Non-pigmented ciliary epithelial cell (primary cell): ENCODE data around the gene KANSL1.

ENCODE experiments used
- DNase-seq: peaks from one replicate; pipeline ENCODE4 v3.0.0-alpha.2; 2010; ENCODE audit warnings: low read depth

The KANSL1 gene

DNA sequence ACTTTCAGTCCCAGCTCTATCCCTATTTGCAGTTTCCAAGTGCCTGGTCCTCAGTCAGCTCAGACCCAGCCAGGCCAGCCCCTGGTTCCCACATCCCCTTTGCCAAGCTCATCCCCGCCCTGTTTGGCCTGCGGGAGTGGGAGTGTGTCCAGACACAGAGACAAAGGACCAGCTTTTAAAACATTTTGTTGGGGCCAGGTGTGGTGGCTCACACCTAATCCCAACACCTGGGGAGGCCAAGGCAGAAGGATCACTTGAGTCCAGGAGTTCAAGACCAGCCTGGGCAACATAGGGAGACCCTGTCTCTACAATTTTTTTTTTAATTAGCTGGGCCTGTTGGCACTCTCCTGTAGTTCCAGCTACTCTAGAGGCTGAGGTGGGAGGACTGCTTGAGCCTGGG lies 192.5 kb downstream of the KANSL1 start:
- DNase-seq: no peak

DNA sequence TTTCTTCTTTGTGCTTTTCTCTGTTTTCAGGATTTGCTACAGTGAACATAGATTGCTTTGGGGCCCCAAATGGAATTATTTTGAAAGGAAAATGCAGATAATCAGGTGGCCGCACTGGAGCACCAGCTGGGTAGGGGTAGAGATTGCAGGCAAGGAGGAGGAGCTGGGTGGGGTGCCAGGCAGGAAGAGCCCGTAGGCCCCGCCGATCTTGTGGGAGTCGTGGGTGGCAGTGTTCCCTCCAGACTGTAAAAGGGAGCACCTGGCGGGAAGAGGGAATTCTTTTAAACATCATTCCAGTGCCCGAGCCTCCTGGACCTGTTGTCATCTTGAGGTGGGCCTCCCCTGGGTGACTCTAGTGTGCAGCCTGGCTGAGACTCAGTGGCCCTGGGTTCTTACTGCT lies 192.9 kb downstream of the KANSL1 start:
- no peak for DNase-seq

DNA sequence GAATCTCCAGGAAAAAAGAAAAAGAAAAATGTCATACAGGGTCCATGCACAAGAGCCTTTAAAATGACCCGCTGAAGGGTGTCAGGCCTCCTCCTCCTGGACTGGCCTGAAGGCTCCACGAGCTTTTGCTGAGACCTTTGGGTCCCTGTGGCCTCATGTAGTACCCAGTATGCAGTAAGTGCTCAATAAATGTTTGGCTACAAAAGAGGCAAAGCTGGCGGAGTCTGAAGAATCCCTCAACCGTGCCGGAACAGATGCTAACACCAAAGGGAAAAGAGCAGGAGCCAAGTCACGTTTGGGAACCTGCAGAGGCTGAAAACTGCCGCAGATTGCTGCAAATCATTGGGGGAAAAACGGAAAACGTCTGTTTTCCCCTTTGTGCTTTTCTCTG lies 193.3 kb downstream of the KANSL1 start:
- no peak for DNase-seq

DNA sequence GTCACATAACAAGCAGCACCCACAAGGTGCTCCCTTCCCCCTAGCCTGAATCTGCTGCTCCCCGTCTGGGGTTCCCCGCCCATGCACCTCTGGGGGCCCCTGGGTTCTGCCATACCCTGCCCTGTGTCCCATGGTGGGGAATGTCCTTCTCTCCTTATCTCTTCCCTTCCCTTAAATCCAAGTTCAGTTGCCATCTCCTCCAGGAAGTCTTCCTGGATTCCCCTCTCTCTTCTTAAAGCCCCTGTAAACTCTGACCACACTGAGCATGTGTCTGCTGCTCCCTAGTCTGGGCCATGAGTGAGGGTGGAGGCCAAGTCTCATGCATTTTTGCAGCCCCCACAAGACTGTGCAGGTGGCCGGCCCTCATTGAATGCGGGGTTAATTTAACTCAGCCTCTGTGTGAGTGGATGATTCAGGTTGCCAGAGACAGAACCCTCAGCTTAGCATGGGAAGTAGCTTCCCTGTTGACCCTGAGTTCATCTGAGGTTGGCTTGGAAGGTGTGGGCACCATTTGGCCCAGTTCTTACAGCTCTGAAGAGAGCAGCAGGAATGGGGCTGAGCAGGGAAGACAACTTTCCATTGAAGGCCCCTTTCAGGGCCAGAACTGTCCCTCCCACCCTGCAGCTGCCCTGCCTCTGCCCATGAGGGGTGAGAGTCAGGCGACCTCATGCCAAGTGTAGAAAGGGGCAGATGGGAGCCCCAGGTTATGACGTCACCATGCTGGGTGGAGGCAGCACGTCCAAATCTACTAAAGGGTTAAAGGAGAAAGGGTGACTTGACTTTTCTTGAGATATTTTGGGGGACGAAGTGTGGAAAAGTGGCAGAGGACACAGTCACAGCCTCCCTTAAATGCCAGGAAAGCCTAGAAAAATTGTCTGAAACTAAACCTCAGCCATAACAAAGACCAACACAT lies 194.0 kb downstream of the KANSL1 start, which contains the start of gene STH:
STH (plus strand) TSS at position 264 of the 913 bp plus-strand sequence; CDS start at position 294, 30 bp downstream.
- no peak for DNase-seq

DNA sequence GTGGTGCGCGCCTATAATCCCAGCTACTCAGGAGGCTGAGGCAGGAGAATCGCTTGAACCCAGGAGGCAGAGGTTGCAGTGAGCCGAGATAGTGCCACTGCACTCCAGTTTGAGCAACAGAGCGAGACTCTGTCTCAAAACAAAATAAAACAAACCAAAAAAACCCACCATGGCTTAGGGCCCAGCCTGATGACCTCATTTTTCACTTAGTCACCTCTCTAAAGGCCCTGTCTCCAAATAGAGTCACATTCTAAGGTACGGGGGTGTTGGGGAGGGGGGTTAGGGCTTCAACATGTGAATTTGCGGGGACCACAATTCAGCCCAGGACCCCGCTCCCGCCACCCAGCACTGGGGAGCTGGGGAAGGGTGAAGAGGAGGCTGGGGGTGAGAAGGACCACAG lies 195.6 kb downstream of the KANSL1 start:
- DNase-seq: no peak

DNA sequence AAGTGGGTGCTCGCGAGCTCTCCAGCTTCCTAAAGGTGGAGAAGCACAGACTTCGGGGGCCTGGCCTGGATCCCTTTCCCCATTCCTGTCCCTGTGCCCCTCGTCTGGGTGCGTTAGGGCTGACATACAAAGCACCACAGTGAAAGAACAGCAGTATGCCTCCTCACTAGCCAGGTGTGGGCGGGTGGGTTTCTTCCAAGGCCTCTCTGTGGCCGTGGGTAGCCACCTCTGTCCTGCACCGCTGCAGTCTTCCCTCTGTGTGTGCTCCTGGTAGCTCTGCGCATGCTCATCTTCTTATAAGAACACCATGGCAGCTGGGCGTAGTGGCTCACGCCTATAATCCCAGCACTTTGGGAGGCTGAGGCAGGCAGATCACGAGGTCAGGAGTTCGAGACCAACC lies 196.1 kb downstream of the KANSL1 start:
- no peak for DNase-seq

DNA sequence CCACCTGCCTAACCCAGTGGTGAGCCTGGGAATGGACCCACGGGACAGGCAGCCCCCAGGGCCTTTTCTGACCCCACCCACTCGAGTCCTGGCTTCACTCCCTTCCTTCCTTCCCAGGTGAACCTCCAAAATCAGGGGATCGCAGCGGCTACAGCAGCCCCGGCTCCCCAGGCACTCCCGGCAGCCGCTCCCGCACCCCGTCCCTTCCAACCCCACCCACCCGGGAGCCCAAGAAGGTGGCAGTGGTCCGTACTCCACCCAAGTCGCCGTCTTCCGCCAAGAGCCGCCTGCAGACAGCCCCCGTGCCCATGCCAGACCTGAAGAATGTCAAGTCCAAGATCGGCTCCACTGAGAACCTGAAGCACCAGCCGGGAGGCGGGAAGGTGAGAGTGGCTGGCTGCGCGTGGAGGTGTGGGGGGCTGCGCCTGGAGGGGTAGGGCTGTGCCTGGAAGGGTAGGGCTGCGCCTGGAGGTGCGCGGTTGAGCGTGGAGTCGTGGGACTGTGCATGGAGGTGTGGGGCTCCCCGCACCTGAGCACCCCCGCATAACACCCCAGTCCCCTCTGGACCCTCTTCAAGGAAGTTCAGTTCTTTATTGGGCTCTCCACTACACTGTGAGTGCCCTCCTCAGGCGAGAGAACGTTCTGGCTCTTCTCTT lies 196.8 kb downstream of the KANSL1 start:
- no peak for DNase-seq

DNA sequence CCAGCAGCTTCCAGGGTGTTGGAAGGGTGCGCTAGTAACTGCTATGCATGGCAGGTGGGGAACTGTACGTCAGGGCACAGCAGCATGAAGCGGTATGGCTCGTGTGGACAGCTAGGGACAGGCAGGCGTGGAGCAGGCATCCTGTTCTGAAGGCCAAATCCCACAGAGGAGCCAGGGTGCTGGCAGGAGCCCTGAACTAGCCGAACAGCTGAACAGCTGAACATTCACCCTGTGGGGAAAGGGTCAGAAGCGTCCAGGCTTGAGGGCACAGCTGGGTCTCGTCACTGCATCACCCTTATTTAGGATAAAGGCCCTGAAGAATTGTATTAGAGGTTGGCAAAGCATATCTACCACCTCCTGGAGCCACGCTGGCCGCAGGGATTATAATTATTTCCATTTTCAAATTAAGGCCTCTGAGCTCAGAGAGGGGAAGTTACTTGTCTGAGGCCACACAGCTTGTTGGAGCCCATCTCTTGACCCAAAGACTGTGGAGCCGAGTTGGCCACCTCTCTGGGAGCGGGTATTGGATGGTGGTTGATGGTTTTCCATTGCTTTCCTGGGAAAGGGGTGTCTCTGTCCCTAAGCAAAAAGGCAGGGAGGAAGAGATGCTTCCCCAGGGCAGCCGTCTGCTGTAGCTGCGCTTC lies 197.5 kb downstream of the KANSL1 start:
- DNase-seq: no peak

DNA sequence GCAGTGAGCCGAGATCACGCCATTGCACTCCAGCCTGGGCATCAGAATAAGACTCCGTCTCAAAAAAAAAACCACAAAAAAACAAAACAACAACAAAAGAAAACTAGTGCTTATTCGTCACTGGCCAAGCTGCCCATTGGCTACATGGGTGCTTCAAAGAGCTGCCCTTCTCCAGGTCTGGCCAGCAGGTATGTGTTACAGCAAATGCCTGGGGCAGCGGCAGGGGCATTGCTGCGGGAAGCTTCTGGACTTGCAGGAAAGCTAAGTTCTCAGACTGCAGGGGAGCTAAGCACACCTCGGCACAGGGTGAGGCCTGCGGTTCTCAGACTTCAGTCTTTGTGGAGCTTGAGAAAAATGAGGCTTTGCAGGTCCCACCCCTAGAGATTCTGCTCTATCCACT lies 198.2 kb downstream of the KANSL1 start:
- no peak for DNase-seq

DNA sequence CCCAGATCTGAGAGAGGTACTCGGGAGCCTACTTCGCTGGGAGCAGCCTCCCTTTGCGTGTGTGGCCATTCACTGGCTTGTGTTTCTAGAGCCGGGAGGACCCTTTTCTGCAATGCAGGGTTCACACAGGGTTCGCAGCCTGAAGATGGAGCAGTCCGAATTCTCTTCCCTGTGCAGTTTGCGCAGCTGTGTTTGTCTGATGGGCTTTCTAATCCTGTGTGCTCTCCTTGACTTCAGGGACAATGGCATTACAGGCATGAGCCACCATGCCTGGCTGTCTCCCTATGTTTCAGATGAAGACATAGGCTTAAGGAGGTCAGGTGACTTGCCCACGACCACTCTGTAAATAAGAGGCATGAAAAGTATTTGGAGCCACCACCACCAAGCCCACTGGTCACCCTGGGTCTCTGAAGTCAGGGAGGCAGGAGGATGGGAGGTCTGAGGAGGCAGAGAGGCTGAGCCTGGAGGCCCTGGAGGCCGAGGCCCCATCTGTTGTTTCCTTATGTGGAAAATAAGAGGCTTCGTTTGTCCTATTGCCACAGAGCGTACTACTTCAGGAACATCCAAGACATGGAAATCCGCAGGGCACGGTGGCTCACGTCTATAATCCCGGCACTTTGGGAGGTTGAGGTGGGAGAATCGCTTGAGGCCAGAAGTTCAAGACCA lies 199.1 kb downstream of the KANSL1 start:
- DNase-seq: no peak

DNA sequence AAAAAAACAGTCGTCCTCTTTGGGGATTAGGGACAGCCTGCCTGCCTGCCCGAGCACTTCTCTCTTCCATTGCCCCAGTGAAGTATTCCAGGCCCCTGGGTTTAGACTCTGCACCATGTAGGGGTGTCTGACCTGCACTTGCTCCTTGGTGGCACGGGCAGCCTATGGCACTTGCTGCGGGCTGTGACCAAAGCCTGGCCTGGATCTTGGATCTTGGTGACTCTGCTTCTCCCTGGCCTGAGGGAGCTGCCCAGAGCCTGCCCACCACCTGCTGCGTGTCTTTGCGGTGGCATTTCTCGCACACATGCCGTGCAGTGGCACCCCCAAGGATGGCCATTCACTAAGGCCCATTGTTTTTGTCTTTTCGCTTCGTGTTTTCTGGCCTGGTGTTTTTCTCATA lies 200.3 kb downstream of the KANSL1 start:
- DNase-seq: no peak

DNA sequence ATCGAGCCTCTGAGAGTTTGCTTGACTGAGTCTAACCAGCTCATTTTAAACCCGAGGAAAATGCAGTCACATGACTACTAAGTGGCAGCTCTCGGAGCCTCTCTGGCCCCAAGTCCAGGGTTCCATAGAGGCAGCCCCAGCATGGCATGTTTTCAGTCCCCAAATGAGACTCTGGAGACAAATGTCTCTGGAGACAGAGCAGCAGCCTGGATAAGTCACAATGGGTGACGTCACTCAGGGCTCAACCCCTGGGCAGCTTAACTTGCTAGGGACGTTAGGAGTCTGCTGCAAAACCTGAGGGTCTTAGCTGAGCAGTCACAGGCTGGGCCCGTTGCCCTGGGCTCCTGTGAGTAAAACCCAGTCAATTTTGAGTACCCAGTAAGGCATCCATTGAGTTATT lies 201.1 kb downstream of the KANSL1 start:
- DNase-seq: no peak

DNA sequence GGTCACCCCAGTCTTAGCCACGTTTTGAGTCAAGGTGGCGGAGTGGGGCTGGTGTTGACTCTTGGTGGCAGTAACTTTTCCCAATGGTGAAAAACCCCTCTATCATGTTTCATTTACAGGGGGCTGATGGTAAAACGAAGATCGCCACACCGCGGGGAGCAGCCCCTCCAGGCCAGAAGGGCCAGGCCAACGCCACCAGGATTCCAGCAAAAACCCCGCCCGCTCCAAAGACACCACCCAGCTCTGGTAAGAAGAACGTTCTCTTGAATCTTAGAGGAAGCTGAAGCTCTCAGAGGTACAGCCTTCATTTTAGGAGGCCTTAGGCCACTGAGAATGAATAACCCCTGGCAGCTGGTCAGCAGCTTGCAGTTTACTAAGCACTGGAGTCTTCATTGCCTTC lies 201.9 kb downstream of the KANSL1 start:
- DNase-seq: no peak

DNA sequence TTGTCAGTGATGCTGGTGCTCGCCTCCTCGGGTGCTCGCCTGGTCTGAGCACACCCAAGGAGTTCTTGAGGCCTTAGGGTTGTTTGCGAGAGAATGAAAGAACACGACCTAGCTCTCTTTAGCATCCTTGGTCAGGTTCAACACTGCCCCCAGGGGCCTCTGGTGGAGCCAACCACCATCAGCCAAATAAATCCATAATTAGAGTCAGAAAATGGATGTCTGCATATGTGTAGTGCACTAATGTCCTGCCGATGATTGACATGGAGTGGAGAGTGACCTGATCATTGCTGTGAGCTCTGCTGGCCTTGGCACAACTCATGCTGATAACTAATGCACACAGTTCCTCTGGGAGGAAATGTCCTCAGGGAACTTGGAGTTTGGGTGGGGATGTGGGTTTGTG lies 202.3 kb downstream of the KANSL1 start:
- no peak for DNase-seq

DNA sequence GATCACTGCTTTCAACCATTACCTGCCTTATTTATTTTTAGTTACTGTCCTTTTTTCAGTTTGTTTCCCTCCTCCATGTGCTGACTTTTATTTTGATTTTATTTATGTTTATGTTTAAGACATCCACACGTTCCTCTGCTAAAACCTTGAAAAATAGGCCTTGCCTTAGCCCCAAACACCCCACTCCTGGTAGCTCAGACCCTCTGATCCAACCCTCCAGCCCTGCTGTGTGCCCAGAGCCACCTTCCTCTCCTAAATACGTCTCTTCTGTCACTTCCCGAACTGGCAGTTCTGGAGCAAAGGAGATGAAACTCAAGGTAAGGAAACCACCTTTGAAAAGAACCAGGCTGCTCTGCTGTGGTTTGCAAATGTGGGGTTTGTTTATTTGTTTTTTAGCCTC lies 203.5 kb downstream of the KANSL1 start:
- DNase-seq: no peak

DNA sequence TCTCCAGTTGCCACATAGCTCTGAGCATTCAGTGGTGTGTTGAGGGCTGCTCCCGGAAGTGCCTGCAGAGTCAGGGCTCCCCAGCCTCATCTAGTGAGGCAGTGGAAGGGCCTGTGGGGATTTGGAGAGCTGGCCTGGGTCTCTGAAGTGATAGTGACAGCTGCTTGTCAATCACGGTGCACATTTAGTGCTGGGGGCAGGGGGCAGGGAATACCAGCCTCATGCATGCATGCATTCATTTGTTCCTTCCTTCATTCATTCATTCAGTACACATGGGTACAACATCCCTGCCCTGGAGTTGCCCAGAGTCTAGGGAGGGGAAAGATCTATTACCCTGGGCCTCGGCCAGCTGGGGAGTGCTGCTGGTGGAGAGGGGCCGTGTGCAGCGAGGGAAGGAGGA lies 205.5 kb downstream of the KANSL1 start:
- DNase-seq: no peak

DNA sequence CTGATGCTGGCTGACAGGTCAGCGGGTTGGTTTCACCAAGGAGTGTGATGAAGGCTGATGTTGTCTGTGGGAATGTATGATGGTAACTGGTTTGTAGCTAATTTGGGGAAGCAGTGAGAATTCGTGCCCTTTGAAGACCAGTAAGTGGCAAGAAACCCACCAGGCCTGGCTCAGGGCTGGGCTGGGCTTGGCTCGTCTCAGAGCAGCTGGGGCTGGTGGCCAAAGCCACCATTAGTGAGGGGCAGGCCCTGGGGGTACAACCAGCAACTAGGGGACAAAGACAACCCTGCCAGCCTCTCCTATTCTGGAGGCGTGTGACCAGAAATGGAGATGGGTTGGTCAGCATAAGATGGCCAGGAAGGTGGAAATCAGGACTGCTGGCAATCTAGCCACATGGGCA lies 207.2 kb downstream of the KANSL1 start:
- no peak for DNase-seq

DNA sequence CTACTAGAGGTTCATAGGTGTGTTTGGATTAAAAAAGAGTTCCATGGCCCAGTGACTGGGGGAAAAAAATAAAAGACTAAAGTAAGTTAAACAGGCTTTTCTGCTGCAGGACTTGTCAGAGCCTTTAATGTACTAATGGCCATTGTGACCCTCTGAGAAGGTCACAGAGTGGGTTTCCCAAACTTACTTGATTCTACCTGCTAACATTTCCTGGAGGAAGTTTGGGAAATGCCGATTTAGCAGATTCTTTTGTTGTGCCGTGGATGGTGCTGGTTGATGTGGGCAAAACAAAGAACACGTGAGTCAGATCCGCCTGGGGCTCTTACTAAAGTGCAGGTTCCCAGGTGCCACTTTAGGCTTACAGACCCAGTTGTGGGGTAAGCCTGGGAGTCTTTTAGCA lies 207.8 kb downstream of the KANSL1 start:
- no peak for DNase-seq

DNA sequence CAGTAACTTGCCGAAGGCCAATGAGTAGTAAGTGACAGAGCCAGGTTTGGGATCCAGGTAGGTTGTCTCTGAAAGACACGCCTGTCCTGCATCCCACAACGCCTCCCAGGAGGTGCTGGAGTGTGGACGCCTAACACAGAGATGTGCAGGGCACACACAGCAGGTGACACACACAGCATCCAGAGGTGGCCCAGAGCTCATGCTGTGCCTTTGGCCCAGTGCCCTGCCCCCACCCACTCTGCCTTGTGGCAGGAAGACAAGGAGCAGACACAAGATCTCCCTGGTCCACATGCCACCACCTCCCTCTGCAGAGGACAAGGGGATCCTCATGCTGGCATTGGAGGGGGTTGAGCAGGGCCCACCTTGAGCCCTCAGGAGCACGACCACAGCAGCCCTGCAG lies 208.9 kb downstream of the KANSL1 start:
- DNase-seq: no peak

DNA sequence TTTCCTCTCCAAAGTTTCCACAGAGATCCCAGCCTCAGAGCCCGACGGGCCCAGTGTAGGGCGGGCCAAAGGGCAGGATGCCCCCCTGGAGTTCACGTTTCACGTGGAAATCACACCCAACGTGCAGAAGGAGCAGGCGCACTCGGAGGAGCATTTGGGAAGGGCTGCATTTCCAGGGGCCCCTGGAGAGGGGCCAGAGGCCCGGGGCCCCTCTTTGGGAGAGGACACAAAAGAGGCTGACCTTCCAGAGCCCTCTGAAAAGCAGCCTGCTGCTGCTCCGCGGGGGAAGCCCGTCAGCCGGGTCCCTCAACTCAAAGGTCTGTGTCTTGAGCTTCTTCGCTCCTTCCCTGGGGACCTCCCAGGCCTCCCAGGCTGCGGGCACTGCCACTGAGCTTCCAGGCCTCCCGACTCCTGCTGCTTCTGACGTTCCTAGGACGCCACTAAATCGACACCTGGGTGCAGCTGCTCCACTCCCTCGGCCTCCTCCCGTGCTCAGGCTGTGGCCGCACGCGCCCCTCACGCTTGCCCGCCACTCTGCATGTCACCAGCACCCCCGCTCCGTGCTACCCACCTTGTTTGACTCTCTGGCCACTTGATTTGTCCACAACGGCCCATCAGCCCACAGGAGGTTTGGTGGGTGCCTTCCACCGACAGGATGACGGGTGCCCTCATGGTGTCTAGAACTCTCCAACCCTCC lies 209.5 kb downstream of the KANSL1 start:
- DNase-seq: no peak

DNA sequence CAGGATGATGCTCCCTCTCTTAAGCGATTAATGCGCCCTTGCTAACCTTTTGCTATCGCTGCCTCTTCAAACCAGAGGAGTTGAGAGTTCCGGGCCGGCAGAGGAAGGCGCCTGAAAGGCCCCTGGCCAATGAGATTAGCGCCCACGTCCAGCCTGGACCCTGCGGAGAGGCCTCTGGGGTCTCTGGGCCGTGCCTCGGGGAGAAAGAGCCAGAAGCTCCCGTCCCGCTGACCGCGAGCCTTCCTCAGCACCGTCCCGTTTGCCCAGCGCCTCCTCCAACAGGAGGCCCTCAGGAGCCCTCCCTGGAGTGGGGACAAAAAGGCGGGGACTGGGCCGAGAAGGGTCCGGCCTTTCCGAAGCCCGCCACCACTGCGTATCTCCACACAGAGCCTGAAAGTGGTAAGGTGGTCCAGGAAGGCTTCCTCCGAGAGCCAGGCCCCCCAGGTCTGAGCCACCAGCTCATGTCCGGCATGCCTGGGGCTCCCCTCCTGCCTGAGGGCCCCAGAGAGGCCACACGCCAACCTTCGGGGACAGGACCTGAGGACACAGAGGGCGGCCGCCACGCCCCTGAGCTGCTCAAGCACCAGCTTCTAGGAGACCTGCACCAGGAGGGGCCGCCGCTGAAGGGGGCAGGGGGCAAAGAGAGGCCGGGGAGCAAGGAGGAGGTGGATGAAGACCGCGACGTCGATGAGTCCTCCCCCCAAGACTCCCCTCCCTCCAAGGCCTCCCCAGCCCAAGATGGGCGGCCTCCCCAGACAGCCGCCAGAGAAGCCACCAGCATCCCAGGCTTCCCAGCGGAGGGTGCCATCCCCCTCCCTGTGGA lies 210.2 kb downstream of the KANSL1 start:
- DNase-seq: no peak
